Stomach (tissue), 9 donors: ENCODE data around the gene ATP2C1. TPM values are rescaled to one million over a fixed set of nuclear protein-coding genes. Genes with fewer than 3 reads are reported as not detected.
A peak's percentile ranks its signal among the peaks of the same experiment; 100 is the strongest.
"Not testable (repeated sequence)": the region's sequence is repeated elsewhere in the genome, so short reads cannot be mapped to it uniquely, and the experiment has no call there.

Experiments
- DNase-seq, 2 donors: peaks; one replicate each; pipeline versions ENCODE4 v3.0.0 to v3.0.0-alpha.2; 2013 to 2019
- H3K27ac ChIP-seq, 5 donors: fragments of 200-600 bp in 4 of 5; sonication (generic) in 4 of 5; one replicate each; pipeline ENCODE4 v1.5.1; 2013 to 2019; ENCODE audit warnings: mild to moderate bottlenecking in 1 of 5, moderate library complexity in 1 of 5
- H3K27me3 ChIP-seq, 3 donors: fragments of 200-600 bp; sonication (generic); one replicate each; pipeline ENCODE4 v1.5.1; 2017 to 2019; ENCODE audit warnings: mixed run types in 1 of 3
- H3K36me3 ChIP-seq, 4 donors: fragments of 200-600 bp; sonication (generic); 1 replicate in 3 of 4; 2 replicates in 1 of 4; pipeline ENCODE4 v1.5.1; 2016 to 2019
- H3K4me1 ChIP-seq, 4 donors: fragments of 200-600 bp; sonication (generic); one replicate each; pipeline ENCODE4 v1.5.1; 2016 to 2019
- H3K4me3 ChIP-seq, 4 donors: fragments of 200-600 bp; sonication (generic) in 3 of 4; one replicate each; pipeline ENCODE4 v1.5.1; 2016 to 2019; ENCODE audit warnings: mild to moderate bottlenecking in 1 of 4
- H3K9me3 ChIP-seq, 4 donors: fragments of 200-600 bp; sonication (generic); one replicate each; pipeline ENCODE4 v1.5.1; 2016 to 2019
- EP300 ChIP-seq: sonication (generic); formaldehyde crosslinking; IDR thresholded peaks from one replicate; pipeline ENCODE4 v1.6.1; 2017; ENCODE audit warnings: antibody characterized with exemption
- POLR2A ChIP-seq, 4 donors: fragments of 450-650 bp; IDR thresholded peaks; one replicate each; pipeline ENCODE4 v1.6.1; 2016; ENCODE audit warnings: antibody characterized with exemption in 4 of 4, control low read depth in 2 of 4, mild to moderate bottlenecking in 1 of 4, moderate library complexity in 1 of 4
- POLR2AphosphoS5 ChIP-seq, 3 donors: sonication (generic); formaldehyde crosslinking; IDR thresholded peaks; one replicate each; pipeline ENCODE4 v1.6.1; 2016; ENCODE audit warnings: antibody characterized with exemption in 3 of 3
- WGBS, 5 donors: extraction: QIAGEN DNeasy Blood & Tissue Kit in 3 of 5; methylation state at CpG; one replicate each; pipeline versions ENCODE4 v1.1.5 to v1.1.7; 2013 to 2018; 5-methylcytosine and 5-hydroxymethylcytosine counted together
- intact Hi-C: fragments of 100-400 bp; cut with DNase I; formaldehyde crosslinking; loops from one replicate; pipeline ENCODE4 v1.15.1; 2023; ENCODE audit warnings: low total_unique reads
- polyA plus RNA-seq, 3 donors: library from polyadenylated mRNA; stranded (reverse); fragments of 200-250 nt; gene quantifications; one replicate each; pipeline ENCODE4 v1.2.3, GENCODE V29; 2013
- total RNA-seq, 5 donors: library from RNA; depleted of rRNA; stranded (reverse); fragments of >200 nt; gene quantifications; one replicate each; pipeline versions ENCODE4 v1.1.0 to v1.2.3, GENCODE V29; 2014 to 2016
- TF ChIP-seq, protein P1 (sequence below), 7 experiments: fragments of 450-650 bp in 4 of 7; fragments of 200-600 bp in 3 of 7; sonication (generic) in 3 of 7; IDR thresholded peaks; one replicate each; pipeline ENCODE4 v1.5.1; 2016 to 2019; ENCODE audit warnings: antibody characterized with exemption in 7 of 7, control low read depth in 2 of 7, mild to moderate bottlenecking in 1 of 7
- donor health status: healthy with polysubstance abuse.
- donor health status: Bipolar disorder and iron deficiency.
- donor health status: healthy.

The ATP2C1 gene
- total and polyA plus RNA-seq, 8 donors = 10.5 to 114 (median 33.0) TPM

DNA sequence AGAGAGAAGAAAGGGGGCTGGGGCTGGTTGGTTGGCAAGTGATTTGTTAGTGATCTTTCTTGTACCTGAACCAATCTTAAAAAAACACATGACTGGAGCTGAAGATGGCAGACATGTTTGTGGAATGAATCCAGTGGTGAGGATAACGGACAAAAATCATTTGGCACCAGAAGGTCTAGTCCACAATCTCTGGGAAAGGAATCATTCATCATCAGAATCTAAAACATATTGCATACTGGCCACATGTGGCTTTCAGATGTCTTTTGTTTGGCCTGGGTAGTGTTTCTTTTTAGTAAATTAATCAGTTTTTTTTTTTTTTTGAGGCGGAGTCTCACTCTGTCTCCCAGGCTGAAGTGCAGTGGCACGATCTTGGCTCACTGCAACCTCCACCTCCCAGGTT, 137.8 kb downstream of the ATP2C1 start:
- Histone ChIP-seq H3K27me3 (no peaks in the 10 kb centered on the region), H3K9me3 (no peaks in the 10 kb centered on the region), H3K4me3 (no peak overlapping the region), H3K27ac (no peak overlapping the region), H3K36me3 (peaks cover 0 to 4% (median 2%) of the 10 kb centered on the region in 4 donors), H3K4me1 (peaks cover 0 to 9% (median 4%) of the 10 kb centered on the region in 4 donors)
- WGBS, 5 donors = 62 to 92% (median 81%) methylated on average over 3 of the region's 3 CpGs
- TF ChIP-seq, protein P1, sequence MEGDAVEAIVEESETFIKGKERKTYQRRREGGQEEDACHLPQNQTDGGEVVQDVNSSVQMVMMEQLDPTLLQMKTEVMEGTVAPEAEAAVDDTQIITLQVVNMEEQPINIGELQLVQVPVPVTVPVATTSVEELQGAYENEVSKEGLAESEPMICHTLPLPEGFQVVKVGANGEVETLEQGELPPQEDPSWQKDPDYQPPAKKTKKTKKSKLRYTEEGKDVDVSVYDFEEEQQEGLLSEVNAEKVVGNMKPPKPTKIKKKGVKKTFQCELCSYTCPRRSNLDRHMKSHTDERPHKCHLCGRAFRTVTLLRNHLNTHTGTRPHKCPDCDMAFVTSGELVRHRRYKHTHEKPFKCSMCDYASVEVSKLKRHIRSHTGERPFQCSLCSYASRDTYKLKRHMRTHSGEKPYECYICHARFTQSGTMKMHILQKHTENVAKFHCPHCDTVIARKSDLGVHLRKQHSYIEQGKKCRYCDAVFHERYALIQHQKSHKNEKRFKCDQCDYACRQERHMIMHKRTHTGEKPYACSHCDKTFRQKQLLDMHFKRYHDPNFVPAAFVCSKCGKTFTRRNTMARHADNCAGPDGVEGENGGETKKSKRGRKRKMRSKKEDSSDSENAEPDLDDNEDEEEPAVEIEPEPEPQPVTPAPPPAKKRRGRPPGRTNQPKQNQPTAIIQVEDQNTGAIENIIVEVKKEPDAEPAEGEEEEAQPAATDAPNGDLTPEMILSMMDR (IDR thresholded peaks at IDR 0.05) = no peak
- TF ChIP-seq POLR2A (IDR thresholded peaks at IDR 0.05) (no peak), EP300 (no peak), POLR2AphosphoS5 (IDR thresholded peaks at IDR 0.05) (no peak)
- intact Hi-C loops = no loop called here
- DNase-seq = no peak

DNA sequence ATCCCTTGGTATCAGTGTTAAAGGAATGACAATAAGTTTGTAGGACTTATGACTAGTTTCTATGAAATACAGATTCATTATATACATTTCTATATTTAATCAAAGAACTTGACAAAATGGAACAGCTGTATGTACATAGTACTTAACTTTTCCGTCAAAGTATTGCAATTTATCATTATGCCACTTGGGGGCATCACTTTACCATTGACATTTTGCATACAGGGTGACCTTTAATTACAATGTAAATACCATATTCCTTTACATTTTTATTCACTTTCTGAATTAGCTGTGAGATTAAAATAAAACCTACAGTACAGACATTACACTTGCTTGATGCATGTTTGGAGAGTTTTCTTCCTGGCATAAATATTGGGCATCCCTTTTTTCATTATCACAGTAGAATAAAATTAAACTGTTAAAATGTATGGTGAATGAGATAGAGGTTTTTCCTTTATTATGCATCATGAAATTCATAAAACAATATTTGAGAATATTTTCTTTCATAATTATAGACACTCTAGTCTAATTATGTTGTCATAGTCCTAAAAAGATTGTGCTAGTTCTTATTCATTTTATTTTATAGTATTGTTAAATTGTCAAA, 139.7 kb downstream of the ATP2C1 start:
- no peaks in the 10 kb centered on the region for H3K9me3 ChIP-seq
- WGBS, 5 donors = 4 to 11% (median 8%) methylated on average over 1 of the region's 1 CpG
- DNase-seq = peak in 1 of 2 donors; percentile 75
- peaks cover 0 to 4% (median 2%) of the 10 kb centered on the region in 4 donors for H3K36me3 ChIP-seq
- no peaks in the 10 kb centered on the region for H3K4me1 ChIP-seq
- H3K27me3 ChIP-seq = no peaks in the 10 kb centered on the region
- no peak overlapping the region for H3K27ac ChIP-seq
- TF ChIP-seq POLR2AphosphoS5 (IDR thresholded peaks at IDR 0.05) = no peak
- TF ChIP-seq, protein P1 (IDR thresholded peaks at IDR 0.05) = peak in 4 of 7 experiments; percentile 8 to 54 (median 42)
- no peak for TF ChIP-seq POLR2A (IDR thresholded peaks at IDR 0.05)
- intact Hi-C loops = no loop called here
- H3K4me3 ChIP-seq = no peak overlapping the region

DNA sequence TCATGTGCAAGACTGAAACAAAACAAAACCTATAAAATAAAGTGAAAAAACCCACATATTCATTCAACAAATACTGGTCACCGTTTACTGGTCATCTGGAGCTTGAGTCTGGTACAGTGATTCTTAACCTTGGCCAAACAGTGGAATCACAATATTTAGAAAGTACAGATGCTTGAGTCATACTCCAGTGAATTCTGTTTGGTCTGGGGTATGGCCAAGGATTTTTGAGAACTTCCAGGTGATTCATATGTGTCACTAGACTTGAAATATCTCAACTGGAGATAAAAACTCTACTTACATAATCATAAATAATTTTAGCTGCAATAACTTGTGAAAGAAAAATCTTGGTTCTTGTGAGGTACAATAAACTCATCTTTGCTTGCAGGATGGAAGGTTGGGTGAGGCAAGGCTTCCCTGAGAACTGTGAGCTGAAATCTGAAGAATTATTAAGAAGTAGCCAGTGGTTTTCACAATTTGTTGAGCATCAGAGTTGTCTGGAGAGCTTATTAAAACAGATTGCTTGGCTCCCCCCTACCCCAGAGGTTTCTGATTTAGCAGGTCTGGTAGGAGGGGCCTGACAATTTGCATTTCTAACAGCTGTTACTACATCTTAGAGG, 142.4 kb downstream of the ATP2C1 start:
- TF ChIP-seq, protein P1 (IDR thresholded peaks at IDR 0.05) = no peak
- TF ChIP-seq POLR2A (IDR thresholded peaks at IDR 0.05) = no peak
- H3K9me3 ChIP-seq = no peaks in the 10 kb centered on the region
- intact Hi-C loops = no loop called here
- H3K4me3 ChIP-seq = no peak overlapping the region
- no peaks in the 10 kb centered on the region for H3K36me3 ChIP-seq
- DNase-seq = no peak
- no peak overlapping the region for H3K27ac ChIP-seq
- no peaks in the 10 kb centered on the region for H3K4me1 ChIP-seq
- WGBS, 5 donors = 19 to 62% (median 46%) methylated on average over 1 of the region's 1 CpG
- no peaks in the 10 kb centered on the region for H3K27me3 ChIP-seq

DNA sequence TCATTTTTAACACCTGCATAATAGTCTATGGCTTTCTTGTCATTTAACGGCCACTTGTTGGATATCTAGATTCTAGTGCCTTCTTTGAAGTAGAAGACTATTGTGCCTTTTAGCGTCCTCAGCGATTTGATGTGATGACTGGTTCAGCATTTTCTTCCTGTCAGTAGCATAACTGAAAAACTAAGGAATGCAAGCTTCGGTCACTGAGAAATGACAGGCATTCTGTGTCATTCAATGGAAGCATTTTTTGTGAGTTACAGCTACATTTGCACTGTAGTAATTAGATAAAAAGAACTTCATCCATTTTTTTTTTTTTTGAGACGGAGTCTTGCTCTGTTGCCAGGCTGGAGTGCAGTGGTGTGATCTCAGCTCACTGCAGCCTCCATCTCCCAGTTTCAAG, 143.1 kb downstream of the ATP2C1 start:
- no peaks in the 10 kb centered on the region for H3K4me1 ChIP-seq
- TF ChIP-seq POLR2A (IDR thresholded peaks at IDR 0.05) (no peak), EP300 (no peak)
- no peak for DNase-seq

DNA sequence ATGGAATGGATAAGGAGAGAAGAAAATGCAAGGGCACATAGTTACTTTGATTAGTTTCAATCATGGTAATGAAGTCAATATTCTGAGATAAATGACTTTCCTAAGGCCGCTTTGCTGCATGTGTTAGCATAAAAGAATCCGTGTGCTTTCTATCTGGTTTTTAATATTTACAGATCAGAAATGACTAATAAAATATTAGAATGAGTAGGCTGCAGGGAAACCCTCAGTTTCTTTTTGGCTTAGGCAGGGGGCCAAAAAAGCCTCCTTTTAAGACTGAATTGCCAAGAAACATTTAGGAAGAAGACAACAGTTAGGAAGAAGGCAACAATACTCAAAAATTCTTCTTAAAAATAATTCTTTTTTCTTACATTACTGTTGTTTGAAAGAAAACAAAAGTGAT, 144.4 kb downstream of the ATP2C1 start:
- Histone ChIP-seq H3K9me3 (no peaks in the 10 kb centered on the region), H3K4me3 (no peak overlapping the region), H3K27me3 (no peaks in the 10 kb centered on the region), H3K4me1 (no peaks in the 10 kb centered on the region), H3K27ac (no peak overlapping the region), H3K36me3 (no peaks in the 10 kb centered on the region)
- 49 to 61% (median 53%) methylated on average over 2 of the region's 2 CpGs for WGBS, 5 donors
- TF ChIP-seq EP300 (no peak), POLR2AphosphoS5 (IDR thresholded peaks at IDR 0.05) (no peak), POLR2A (IDR thresholded peaks at IDR 0.05) (no peak)
- TF ChIP-seq, protein P1 (IDR thresholded peaks at IDR 0.05) = no peak
- DNase-seq = no peak
- intact Hi-C loops = no loop called here

More for the DNA sequence above, 143.1 kb downstream of the ATP2C1 start:
- no peak overlapping the region for H3K4me3 ChIP-seq
- WGBS, 5 donors = 91 to 96% (median 93%) methylated on average over 5 of the region's 5 CpGs
- no peak overlapping the region for H3K27ac ChIP-seq
- H3K36me3 ChIP-seq = no peaks in the 10 kb centered on the region
- H3K27me3 ChIP-seq = no peaks in the 10 kb centered on the region
- no peaks in the 10 kb centered on the region for H3K9me3 ChIP-seq
- intact Hi-C loops = no loop called here

DNA sequence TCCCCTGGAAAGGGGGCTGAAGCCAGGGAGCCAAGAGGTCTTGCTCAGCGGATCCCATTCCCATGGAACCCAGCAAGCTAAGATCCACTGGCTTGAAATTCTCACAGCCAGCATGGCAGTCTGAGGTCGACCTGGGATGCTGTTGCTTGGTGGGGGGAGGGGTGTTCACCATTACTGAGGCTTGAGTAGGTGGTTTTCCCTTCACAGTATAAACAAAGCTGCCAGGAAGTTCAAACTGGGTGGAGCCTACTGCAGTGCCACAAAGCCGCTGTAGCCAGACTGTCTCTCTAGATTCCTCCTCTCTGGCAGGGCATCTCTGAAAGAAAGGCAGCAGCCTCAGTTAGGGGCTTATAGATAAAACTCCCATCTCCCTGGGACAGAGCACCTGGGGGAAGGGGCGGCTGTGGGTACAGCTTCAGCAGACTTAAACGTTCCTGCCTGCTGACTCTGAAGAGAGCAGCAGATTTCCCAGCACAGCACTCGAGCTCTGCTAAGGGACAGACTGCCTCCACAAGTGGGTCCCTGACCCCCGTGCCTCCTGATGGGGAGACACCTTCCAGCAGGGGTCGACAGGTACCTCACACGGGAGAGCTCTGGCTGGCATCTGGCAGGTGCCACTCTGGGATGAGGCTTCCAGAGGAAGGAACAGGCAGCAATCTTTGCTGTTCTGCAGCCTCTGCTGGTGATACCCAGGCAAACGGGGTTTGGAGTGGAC, 148.5 kb downstream of the ATP2C1 start:
- DNase-seq = peak in 1 of 2 donors; percentile 16
- H3K36me3 ChIP-seq, H3K9me3 ChIP-seq, intact Hi-C loops, H3K4me1 ChIP-seq, H3K27me3 ChIP-seq, H3K27ac ChIP-seq, H3K4me3 ChIP-seq: not testable (repeated sequence)
- 59 to 79% (median 77%) methylated on average over 4 to 10 of the region's 10 CpGs for WGBS, 5 donors
